Epithelial cell of esophagus (primary cell): ENCODE results near the gene DNAH14.
A peak's percentile ranks its signal among the peaks of the same experiment; 100 is the strongest.
"Not testable (repeated sequence)": the region's sequence is repeated elsewhere in the genome, so short reads cannot be mapped to it uniquely, and the experiment has no call there.

ENCODE experiments used
- DNase-seq: peaks from one replicate; pipeline ENCODE4 v3.0.0; 2010; ENCODE audit warnings: low read depth
- H3K4me3 ChIP-seq: 2 replicates; pipeline ENCODE4 v1.5.1; 2011; ENCODE audit warnings: mild to moderate bottlenecking, low read length, control low read depth
- CTCF ChIP-seq: IDR thresholded peaks from 2 replicates; pipeline ENCODE4 v1.5.1; 2011; ENCODE audit warnings: low read depth, mild to moderate bottlenecking, low read length, control low read depth, inconsistent platforms; ENCODE audit not compliant: insufficient read depth; ENCODE audit errors: missing control alignments

Gene DNAH14

GRCh38 chr1:224998185-224998584 is 68.7 kb downstream of the DNAH14 start:
- no peak overlapping the region for H3K4me3 ChIP-seq
- DNase-seq = no peak
- TF ChIP-seq CTCF = no peak

DNA sequence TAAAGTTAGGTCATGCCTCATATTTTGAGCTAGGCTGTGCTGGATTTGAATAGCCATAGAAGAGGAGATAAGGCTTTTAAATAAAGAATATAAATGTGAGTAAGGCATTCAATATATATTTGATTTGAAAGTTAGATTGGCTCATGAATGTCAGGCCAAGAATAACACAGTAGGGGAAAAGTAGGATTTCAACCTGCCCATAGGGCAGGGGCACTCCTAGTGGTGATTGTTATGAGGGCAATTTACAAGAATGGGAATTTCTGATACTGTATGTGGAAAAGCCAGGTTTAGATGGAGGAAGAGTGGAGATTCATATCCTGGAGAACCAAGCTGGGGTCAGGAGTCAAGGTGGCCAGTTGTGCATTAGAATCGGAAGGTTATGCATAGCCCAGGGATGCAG is 74.9 kb downstream of the DNAH14 start:
- peak; percentile 36 for TF ChIP-seq CTCF
- DNase-seq = no peak
- no peak overlapping the region for H3K4me3 ChIP-seq

- not testable (repeated sequence) for DNase-seq, H3K4me3 ChIP-seq
Observed at GRCh38 chr1:225006352-225006751, 76.9 kb downstream of the DNAH14 start.

GRCh38 chr1:225008050-225008449 is 78.6 kb downstream of the DNAH14 start:
- DNase-seq, H3K4me3 ChIP-seq: not testable (repeated sequence)

- H3K4me3 ChIP-seq = no peak overlapping the region
- DNase-seq = no peak
- TF ChIP-seq CTCF = no peak
Observed at GRCh38 chr1:225021037-225021436, 91.6 kb downstream of the DNAH14 start.

GRCh38 chr1:225026701-225027100 is 97.2 kb downstream of the DNAH14 start:
- no peak overlapping the region for H3K4me3 ChIP-seq
- no peak for DNase-seq
- no peak for TF ChIP-seq CTCF

- not testable (repeated sequence) for DNase-seq, H3K4me3 ChIP-seq
Observed at GRCh38 chr1:225036441-225036840, 107.0 kb downstream of the DNAH14 start.

DNA sequence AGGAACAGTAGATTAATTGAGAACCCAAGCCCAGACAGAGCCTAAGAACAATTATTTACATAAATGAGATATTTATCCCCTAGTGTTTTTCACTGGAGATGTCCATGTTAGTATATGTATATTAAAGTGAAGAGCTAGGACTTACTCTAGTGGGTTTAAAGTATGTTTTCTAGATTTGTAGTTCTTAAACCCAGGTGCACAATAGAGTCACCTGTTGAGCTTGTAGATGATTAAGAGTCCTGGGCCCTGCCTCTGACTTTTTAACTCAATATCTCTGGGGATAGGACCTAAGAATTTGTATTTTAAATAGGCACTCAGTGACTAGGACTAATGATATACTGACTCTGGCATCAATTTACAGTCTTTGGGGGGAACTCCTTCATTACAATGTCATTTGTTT is 112.8 kb downstream of the DNAH14 start:
- no peak for DNase-seq
- no peak for TF ChIP-seq CTCF
- no peak overlapping the region for H3K4me3 ChIP-seq

DNA sequence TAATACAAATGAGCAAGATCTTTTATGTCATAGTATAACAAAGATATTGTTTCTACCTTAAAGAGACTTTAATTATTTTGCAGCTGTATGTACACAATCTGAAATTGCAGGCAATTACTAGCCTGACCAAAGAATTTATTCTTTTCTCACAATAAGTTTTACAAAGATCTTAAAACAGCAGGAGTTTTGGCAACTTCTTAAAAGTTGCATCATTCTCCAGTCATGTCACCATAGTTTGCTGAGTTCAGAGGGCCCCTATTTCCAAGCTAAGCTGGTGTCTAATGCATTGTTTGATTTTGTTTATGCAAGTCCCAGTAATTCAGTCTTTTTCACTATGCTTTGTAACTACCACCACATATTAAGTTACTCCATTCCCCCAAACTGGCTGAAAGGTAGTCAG is 114.8 kb downstream of the DNAH14 start:
- H3K4me3 ChIP-seq = no peak overlapping the region
- DNase-seq = no peak

More for the DNA sequence above, 114.8 kb downstream of the DNAH14 start:
- TF ChIP-seq CTCF = no peak
